Fibroblast of lung (primary cell): ENCODE results near the gene MRGPRF. TPM values are rescaled to one million over a fixed set of nuclear protein-coding genes. Genes with fewer than 3 reads are reported as not detected.

Experiments used
- DNase-seq, 2 donors: peaks; one replicate each; pipeline versions ENCODE4 v3.0.0 to v3.0.0-alpha.2; 2010; ENCODE audit warnings: low read depth in 2 of 2
- H2AFZ ChIP-seq: 2 replicates; pipeline ENCODE4 v1.5.1; 2012; ENCODE audit warnings: low read length, control low read depth, inconsistent platforms
- H3K27ac ChIP-seq: 2 replicates; pipeline ENCODE4 v1.5.1; 2011; ENCODE audit warnings: low read length, control low read depth; ENCODE audit not compliant: insufficient read depth
- H3K27me3 ChIP-seq: 2 replicates; pipeline ENCODE4 v1.5.1; 2011; ENCODE audit warnings: mild to moderate bottlenecking, low read length; ENCODE audit not compliant: control insufficient read depth, insufficient read depth
- H3K36me3 ChIP-seq: 2 replicates; pipeline ENCODE4 v1.5.1; 2011; ENCODE audit warnings: low read length; ENCODE audit not compliant: control insufficient read depth, insufficient read depth
- H3K4me1 ChIP-seq: 2 replicates; pipeline ENCODE4 v1.5.1; 2011; ENCODE audit warnings: low read length; ENCODE audit not compliant: control insufficient read depth, insufficient read depth; ENCODE audit errors: extremely low read depth
- H3K4me2 ChIP-seq: 2 replicates; pipeline ENCODE4 v1.5.1; 2011; ENCODE audit warnings: low read length, control low read depth; ENCODE audit not compliant: insufficient read depth; ENCODE audit errors: extremely low read depth
- H3K4me3 ChIP-seq, 4 experiments: fragments of 200-600 bp in 1 of 4; sonication (generic) in 1 of 4; replicated peaks in 1 of 4; 2 replicates each; pipeline ENCODE4 v1.5.1; 2011 to 2016; ENCODE audit warnings: low read length in 4 of 4, low read depth in 3 of 4, mild to moderate bottlenecking in 3 of 4, control low read depth in 2 of 4, inconsistent platforms in 1 of 4, mixed read lengths in 1 of 4; ENCODE audit not compliant: insufficient read depth in 1 of 4; ENCODE audit errors: control extremely low read depth in 1 of 4
- H3K79me2 ChIP-seq: 2 replicates; pipeline ENCODE4 v1.5.1; 2012; ENCODE audit warnings: mild to moderate bottlenecking, low read length, inconsistent platforms; ENCODE audit not compliant: control insufficient read depth, insufficient read depth
- H3K9ac ChIP-seq: 2 replicates; pipeline ENCODE4 v1.5.1; 2011; ENCODE audit warnings: mild to moderate bottlenecking, low read length, control low read depth; ENCODE audit not compliant: insufficient read depth
- H3K9me3 ChIP-seq: 2 replicates; pipeline ENCODE4 v1.5.1; 2012; ENCODE audit warnings: low read depth, low read length; ENCODE audit not compliant: control insufficient read depth, insufficient read depth
- H4K20me1 ChIP-seq: 2 replicates; pipeline ENCODE4 v1.5.1; 2011; ENCODE audit warnings: low read length; ENCODE audit not compliant: control insufficient read depth, insufficient read depth; ENCODE audit errors: extremely low read depth
- EZH2 ChIP-seq: IDR thresholded peaks from 2 replicates; pipeline ENCODE4 v1.5.1; 2012; ENCODE audit warnings: low read length, control low read depth, mild to moderate bottlenecking; ENCODE audit errors: missing control alignments
- polyA plus RNA-seq, 2 donors: library from polyadenylated mRNA; depleted of rRNA in 1 of 2; stranded (reverse) in 1 of 2; unstranded in 1 of 2; fragments of >200 nt; gene quantifications; 2 replicates each; pipeline ENCODE4 v1.2.1, GENCODE V29; 2011 to 2012; ENCODE audit warnings: missing spikeins in 1 of 2
- total RNA-seq: library from RNA; depleted of rRNA; stranded (reverse); fragments of >200 nt; gene quantifications from 2 replicates; pipeline ENCODE4 v1.2.1, GENCODE V29; 2014
- TF ChIP-seq, protein P1 (sequence below), 2 donors: IDR thresholded peaks in 1 of 2; conservative IDR thresholded peaks in 1 of 2; 1 replicate in 1 of 2; 2 replicates in 1 of 2; pipeline ENCODE4 v1.5.1; 2011 to 2012; ENCODE audit warnings: low read length in 2 of 2, control low read depth in 1 of 2, inconsistent platforms in 1 of 2, low read depth in 1 of 2, mild to moderate bottlenecking in 1 of 2

Gene MRGPRF
- total and polyA plus RNA-seq, 2 donors (not counting 1 experiment from before 2014, with no cell fraction given) = 84.2 to 88.1 TPM

DNA sequence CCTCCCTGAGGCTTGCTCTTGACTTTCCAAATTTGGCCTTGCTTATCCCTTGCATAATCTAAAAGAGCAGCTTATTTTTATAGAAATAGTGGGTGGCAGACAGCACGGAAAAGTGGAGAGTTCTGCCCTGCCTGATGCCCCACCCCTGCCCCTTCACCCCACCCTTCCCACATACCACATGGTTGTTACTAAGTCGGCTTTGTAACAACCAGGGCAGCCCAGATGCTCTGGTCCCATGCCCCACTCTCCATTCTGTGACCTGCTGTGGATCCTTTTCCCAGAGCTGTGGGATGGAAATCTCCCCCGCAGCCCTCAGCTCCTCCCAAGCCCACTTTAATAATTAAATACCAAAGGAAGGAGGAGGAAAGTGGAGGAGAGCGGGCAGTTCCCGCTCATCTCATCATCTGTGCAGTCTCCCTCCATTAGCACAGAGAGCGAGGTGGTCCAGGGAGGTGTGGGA is 10.9 kb downstream of the MRGPRF start:
- TF ChIP-seq EZH2 = no peak
- TF ChIP-seq, protein P1, sequence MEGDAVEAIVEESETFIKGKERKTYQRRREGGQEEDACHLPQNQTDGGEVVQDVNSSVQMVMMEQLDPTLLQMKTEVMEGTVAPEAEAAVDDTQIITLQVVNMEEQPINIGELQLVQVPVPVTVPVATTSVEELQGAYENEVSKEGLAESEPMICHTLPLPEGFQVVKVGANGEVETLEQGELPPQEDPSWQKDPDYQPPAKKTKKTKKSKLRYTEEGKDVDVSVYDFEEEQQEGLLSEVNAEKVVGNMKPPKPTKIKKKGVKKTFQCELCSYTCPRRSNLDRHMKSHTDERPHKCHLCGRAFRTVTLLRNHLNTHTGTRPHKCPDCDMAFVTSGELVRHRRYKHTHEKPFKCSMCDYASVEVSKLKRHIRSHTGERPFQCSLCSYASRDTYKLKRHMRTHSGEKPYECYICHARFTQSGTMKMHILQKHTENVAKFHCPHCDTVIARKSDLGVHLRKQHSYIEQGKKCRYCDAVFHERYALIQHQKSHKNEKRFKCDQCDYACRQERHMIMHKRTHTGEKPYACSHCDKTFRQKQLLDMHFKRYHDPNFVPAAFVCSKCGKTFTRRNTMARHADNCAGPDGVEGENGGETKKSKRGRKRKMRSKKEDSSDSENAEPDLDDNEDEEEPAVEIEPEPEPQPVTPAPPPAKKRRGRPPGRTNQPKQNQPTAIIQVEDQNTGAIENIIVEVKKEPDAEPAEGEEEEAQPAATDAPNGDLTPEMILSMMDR (conservative IDR thresholded peaks at IDR 0.05 in 1 of 2, IDR thresholded peaks at IDR 0.05 in 1 of 2; ENCODE audit: low read depth in 1 of 2, low read length in 2 of 2) = no peak
- no peak overlapping the region for H3K4me2 ChIP-seq
- H3K4me1 ChIP-seq = peaks cover 24% of the 10 kb centered on the region
- H3K9me3 ChIP-seq = no peaks in the 10 kb centered on the region
- no peak overlapping the region for H3K4me3 ChIP-seq
- no peaks in the 10 kb centered on the region for H4K20me1 ChIP-seq
- H3K9ac ChIP-seq = no peak overlapping the region
- peak in 1 of 2 donors; percentile 42 for DNase-seq
- H3K27me3 ChIP-seq = no peaks in the 10 kb centered on the region
- H3K27ac ChIP-seq = no peak overlapping the region
- H3K79me2 ChIP-seq = peaks cover 14% of the 10 kb centered on the region
- peaks cover 30% of the 10 kb centered on the region for H3K36me3 ChIP-seq
- H2AFZ ChIP-seq = no peak overlapping the region

DNA sequence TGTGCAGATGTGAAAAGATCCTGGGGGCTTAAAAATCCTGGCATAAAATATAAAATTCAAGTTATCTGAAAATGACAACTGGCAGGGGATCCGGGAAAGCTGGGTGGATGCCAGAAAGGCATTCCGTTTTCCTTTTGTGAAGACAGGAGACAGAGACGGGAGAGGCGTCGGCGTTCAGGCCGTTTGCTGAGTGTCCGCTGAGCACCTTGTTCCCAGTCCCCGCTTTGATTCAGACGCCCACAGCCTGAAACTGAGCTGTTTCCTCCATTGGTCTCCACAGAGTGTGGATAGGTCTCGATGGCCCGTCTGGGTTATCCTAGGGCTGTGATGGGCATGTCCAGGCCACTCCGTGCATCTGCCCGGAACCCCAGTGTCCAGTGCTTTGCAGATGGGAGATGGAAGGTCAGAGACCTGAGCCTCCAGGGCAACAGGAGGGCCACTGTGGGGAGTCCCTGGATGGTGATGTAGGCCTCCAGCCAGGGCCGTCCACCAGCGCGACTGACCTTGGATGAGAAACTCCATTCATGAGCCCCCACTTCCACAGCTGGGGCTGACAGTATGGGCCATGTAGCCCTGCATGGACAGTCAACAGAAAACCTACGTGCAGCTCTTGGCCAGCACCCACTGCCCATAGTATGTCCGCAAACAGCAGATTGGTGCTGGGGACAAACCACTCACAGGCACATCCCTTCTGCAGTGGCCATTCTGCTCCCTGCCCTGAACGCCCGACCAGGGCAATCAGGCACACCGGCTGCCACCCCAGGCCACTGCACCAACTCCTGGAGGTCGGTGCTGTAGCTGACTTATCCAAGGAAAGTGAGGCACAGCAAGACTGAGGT is 11.6 kb downstream of the MRGPRF start:
- TF ChIP-seq, protein P1 (conservative IDR thresholded peaks at IDR 0.05 in 1 of 2, IDR thresholded peaks at IDR 0.05 in 1 of 2; ENCODE audit: low read depth in 1 of 2, low read length in 2 of 2) = no peak
- TF ChIP-seq EZH2 = no peak
- H3K36me3 ChIP-seq = peaks cover 27% of the 10 kb centered on the region
- H4K20me1 ChIP-seq = no peaks in the 10 kb centered on the region
- no peaks in the 10 kb centered on the region for H3K27me3 ChIP-seq
- H3K9ac ChIP-seq = no peak overlapping the region
- DNase-seq = no peak
- H3K4me2 ChIP-seq = no peak overlapping the region
- peaks cover 11% of the 10 kb centered on the region for H3K79me2 ChIP-seq
- H3K27ac ChIP-seq = peak overlapping the region; percentile 7
- H3K9me3 ChIP-seq = no peaks in the 10 kb centered on the region
- peaks cover 24% of the 10 kb centered on the region for H3K4me1 ChIP-seq
- H3K4me3 ChIP-seq = no peak overlapping the region
- no peak overlapping the region for H2AFZ ChIP-seq

DNA sequence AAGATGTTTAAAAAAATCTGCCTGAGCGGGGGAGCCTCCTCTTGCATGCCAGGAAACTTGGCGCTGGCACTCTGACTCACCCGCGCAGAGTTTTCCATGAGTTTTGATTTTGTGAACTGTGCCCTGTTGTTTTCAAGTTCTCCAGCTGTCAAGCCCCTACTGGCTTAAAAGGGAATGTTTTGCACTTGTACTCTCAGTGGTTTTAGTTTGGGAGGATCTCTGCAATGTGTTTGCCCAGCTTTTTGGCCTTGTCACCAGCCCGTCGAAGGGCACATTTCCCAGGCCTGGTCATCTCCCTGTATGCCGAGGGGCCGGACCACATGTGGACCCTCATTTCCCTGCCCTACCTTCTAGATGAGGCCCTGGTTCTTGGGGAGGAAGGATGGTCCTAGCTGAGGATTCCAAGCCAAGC is 12.2 kb downstream of the MRGPRF start:
- no peak overlapping the region for H2AFZ ChIP-seq
- peak; percentile 84 to 90 for DNase-seq
- H3K36me3 ChIP-seq = peaks cover 24% of the 10 kb centered on the region
- H3K4me3 ChIP-seq = no peak overlapping the region
- peaks cover 7% of the 10 kb centered on the region for H3K79me2 ChIP-seq
- no peaks in the 10 kb centered on the region for H3K9me3 ChIP-seq
- H3K9ac ChIP-seq = no peak overlapping the region
- peak overlapping the region; percentile 50 for H3K27ac ChIP-seq
- H3K4me1 ChIP-seq = peaks cover 24% of the 10 kb centered on the region
- TF ChIP-seq EZH2 = no peak
- TF ChIP-seq, protein P1 (conservative IDR thresholded peaks at IDR 0.05 in 1 of 2, IDR thresholded peaks at IDR 0.05 in 1 of 2; ENCODE audit: low read depth in 1 of 2, low read length in 2 of 2) = peak; percentile 67 to 75
- H4K20me1 ChIP-seq = no peaks in the 10 kb centered on the region
- H3K27me3 ChIP-seq = no peaks in the 10 kb centered on the region
- no peak overlapping the region for H3K4me2 ChIP-seq
